K562 (cell line): ENCODE measurements around the gene MLLT6. TPM values are rescaled to one million over a fixed set of nuclear protein-coding genes. Genes with fewer than 3 reads are reported as not detected.

Experiments
- CBX3 ChIP-seq, 2 experiments: IDR thresholded peaks; 1 replicate in 1 of 2; 2 replicates in 1 of 2; pipeline ENCODE4 v1.6.1; 2012; ENCODE audit warnings: inconsistent platforms in 2 of 2, low read length in 2 of 2, borderline replicate concordance in 1 of 2, control low read depth in 1 of 2
- CREBBP ChIP-seq: IDR thresholded peaks from one replicate; pipeline ENCODE4 v1.6.1; 2012; ENCODE audit warnings: low read depth, mild to moderate bottlenecking, control low read depth, inconsistent platforms, low read length
- CTBP1 ChIP-seq: fragments of 450-650 bp; IDR thresholded peaks from 2 replicates; pipeline ENCODE4 v1.6.1; 2016; ENCODE audit warnings: borderline replicate concordance
- CXXC5 ChIP-seq: fragments of 250-450 bp; sonication (Bioruptor Pico); IDR thresholded peaks from 2 replicates; pipeline ENCODE4 v1.8.0; 2022; ENCODE audit warnings: inconsistent platforms, mild to moderate bottlenecking, moderate library complexity
- ETV1 ChIP-seq: fragments of 450-650 bp; conservative IDR thresholded peaks from 2 replicates; pipeline ENCODE4 v1.6.1; 2016; ENCODE audit warnings: missing genetic modification characterization, control low read depth, low read depth, missing compliant biosample characterization
- ETV5 ChIP-seq: sonication (generic); formaldehyde crosslinking; IDR thresholded peaks from 2 replicates; pipeline ENCODE4 v1.4.0; 2020; ENCODE audit warnings: low read depth, mild to moderate bottlenecking, missing genetic modification reagents
- FIP1L1 ChIP-seq: fragments of 200-400 bp; formaldehyde crosslinking; IDR thresholded peaks from 2 replicates; pipeline ENCODE4 v1.6.1; 2018; ENCODE audit warnings: mild to moderate bottlenecking, low read depth, low read length; ENCODE audit not compliant: poor library complexity, severe bottlenecking
- HDAC2 ChIP-seq: fragments of 450-650 bp; IDR thresholded peaks from 2 replicates; pipeline ENCODE4 v1.6.1; 2016; ENCODE audit warnings: mild to moderate bottlenecking
- HIVEP1 ChIP-seq: fragments of 250-450 bp; sonication (Bioruptor Pico); IDR thresholded peaks from 2 replicates; pipeline ENCODE4 v1.4.0; 2020; ENCODE audit warnings: mild to moderate bottlenecking
- HNRNPLL ChIP-seq: fragments of 200-400 bp; formaldehyde crosslinking; IDR thresholded peaks from 2 replicates; pipeline ENCODE4 v1.6.1; 2017; ENCODE audit warnings: low read length, low read depth, mild to moderate bottlenecking; ENCODE audit not compliant: poor library complexity, severe bottlenecking
- MAX ChIP-seq: sonication (generic); formaldehyde crosslinking; IDR thresholded peaks from 2 replicates; pipeline ENCODE4 v1.9.0; 2022; ENCODE audit warnings: mild to moderate bottlenecking, missing genetic modification reagents
- MECOM ChIP-seq: fragments of 250-450 bp; sonication (Bioruptor Pico); IDR thresholded peaks from 2 replicates; pipeline ENCODE4 v1.8.0; 2022; ENCODE audit warnings: inconsistent platforms
- NCOA2 ChIP-seq, 2 experiments: fragments of 450-650 bp; IDR thresholded peaks; 2 replicates each; pipeline ENCODE4 v1.6.1; 2018; ENCODE audit warnings: mild to moderate bottlenecking in 2 of 2, moderate library complexity in 1 of 2; ENCODE audit not compliant: partially characterized antibody in 2 of 2
- NFRKB ChIP-seq: fragments of 450-650 bp; IDR thresholded peaks from 2 replicates; pipeline ENCODE4 v1.6.1; 2016; ENCODE audit warnings: low read depth
- NFXL1 ChIP-seq: fragments of 450-650 bp; formaldehyde crosslinking; IDR thresholded peaks from 2 replicates; pipeline ENCODE4 v1.4.0; 2021; ENCODE audit warnings: mild to moderate bottlenecking
- NONO ChIP-seq, 2 experiments: fragments of 200-400 bp in 1 of 2; fragments of 450-650 bp in 1 of 2; formaldehyde crosslinking in 1 of 2; IDR thresholded peaks; 2 replicates each; pipeline ENCODE4 v1.6.1; 2017; ENCODE audit warnings: low read depth in 2 of 2, mild to moderate bottlenecking in 2 of 2, moderate library complexity in 2 of 2, low read length in 1 of 2
- OTX1 ChIP-seq: fragments of 450-650 bp; formaldehyde crosslinking; IDR thresholded peaks from 2 replicates; pipeline ENCODE4 v1.4.0; 2022; ENCODE audit warnings: mild to moderate bottlenecking
- PHF20 ChIP-seq: fragments of 450-650 bp; IDR thresholded peaks from 2 replicates; pipeline ENCODE4 v1.6.1; 2018; ENCODE audit not compliant: partially characterized antibody
- POLR2H ChIP-seq: IDR thresholded peaks from 2 replicates; pipeline ENCODE4 v1.6.1; 2016; ENCODE audit warnings: missing genetic modification characterization, low read depth, mild to moderate bottlenecking, control low read depth, missing compliant biosample characterization, moderate library complexity
- RBM25 ChIP-seq: fragments of 200-400 bp; formaldehyde crosslinking; IDR thresholded peaks from 2 replicates; pipeline ENCODE4 v1.6.1; 2018; ENCODE audit warnings: low read length, low read depth, moderate library complexity; ENCODE audit not compliant: severe bottlenecking
- RFX1 ChIP-seq: fragments of 450-650 bp; IDR thresholded peaks from 2 replicates; pipeline ENCODE4 v1.6.1; 2016; ENCODE audit warnings: mild to moderate bottlenecking, moderate library complexity
- SMARCA5 ChIP-seq: fragments of 450-650 bp; IDR thresholded peaks from 2 replicates; pipeline ENCODE4 v1.6.1; 2016
- SP1 ChIP-seq: sonication (generic); formaldehyde crosslinking; IDR thresholded peaks from 2 replicates; pipeline ENCODE4 v1.8.1; 2022; ENCODE audit warnings: mild to moderate bottlenecking, missing genetic modification reagents
- TAF7 ChIP-seq: fragments of 450-650 bp; IDR thresholded peaks from 2 replicates; pipeline ENCODE4 v1.6.1; 2016; ENCODE audit warnings: missing genetic modification characterization, missing compliant biosample characterization
- XRCC5 ChIP-seq: fragments of 200-400 bp; formaldehyde crosslinking; IDR thresholded peaks from 2 replicates; pipeline ENCODE4 v1.6.1; 2017; ENCODE audit warnings: low read depth, mild to moderate bottlenecking, low read length
- ZKSCAN1 ChIP-seq: fragments of 150-350 bp; IDR thresholded peaks from 2 replicates; pipeline ENCODE4 v1.6.1; 2016; ENCODE audit warnings: low read depth, low read length
- ZKSCAN3 ChIP-seq: fragments of 250-450 bp; sonication (Bioruptor Pico); IDR thresholded peaks from 2 replicates; pipeline ENCODE4 v1.4.0; 2020
- ZNF140 ChIP-seq: fragments of 250-450 bp; sonication (Bioruptor Pico); IDR thresholded peaks from 2 replicates; pipeline ENCODE4 v1.8.0; 2021; ENCODE audit warnings: moderate library complexity, mild to moderate bottlenecking, inconsistent platforms
- ZNF217 ChIP-seq: sonication (generic); formaldehyde crosslinking; IDR thresholded peaks from 2 replicates; pipeline ENCODE4 v1.8.0; 2022; ENCODE audit warnings: mild to moderate bottlenecking, missing genetic modification reagents
- ZNF239 ChIP-seq: fragments of 250-450 bp; sonication (Bioruptor Pico); IDR thresholded peaks from 2 replicates; pipeline ENCODE4 v1.4.0; 2020; ENCODE audit warnings: mild to moderate bottlenecking
- ZNF274 ChIP-seq: IDR thresholded peaks from 2 replicates; pipeline ENCODE4 v1.6.1; 2011; ENCODE audit warnings: low read depth, mild to moderate bottlenecking, low read length, moderate library complexity, borderline replicate concordance
- ZSCAN32 ChIP-seq: fragments of 450-650 bp; formaldehyde crosslinking; IDR thresholded peaks from 2 replicates; pipeline ENCODE4 v1.4.0; 2020; ENCODE audit warnings: mild to moderate bottlenecking, moderate library complexity
- polyA plus RNA-seq, 8 experiments: library from polyadenylated mRNA; depleted of rRNA in 4 of 8; stranded (reverse) in 5 of 8; unstranded in 3 of 8; fragments of >200 nt; fragmentation: Nextera tagmentation in 2 of 8; fragmentation: Illumina TruSeq in 1 of 8; extraction: Ambion mirVana in 2 of 8; extraction: Trizol in 1 of 8; gene quantifications; 2 replicates each; pipeline versions ENCODE4 v1.2.1 to v1.2.3, GENCODE V29; 2011 to 2014; ENCODE audit warnings: inconsistent platforms in 1 of 8, missing spikeins in 1 of 8
- total RNA-seq, 7 experiments: library from RNA; depleted of rRNA in 6 of 7; stranded (reverse); fragments of >200 nt in 6 of 7; fragmentation: Illumina TruSeq in 2 of 7; extraction: Trizol in 2 of 7; gene quantifications; 2 replicates each; pipeline versions ENCODE4 v1.2.1 to v1.2.3, GENCODE V29; 2011 to 2021; ENCODE audit warnings: low replicate concordance in 1 of 7

The MLLT6 gene
- total and polyA plus RNA-seq, 9 of the 15 experiments (the other 6 are each of a cell fraction or from before 2014, with no cell fraction given), result 3.1 to 71.7 (median 30.0) TPM

DNA sequence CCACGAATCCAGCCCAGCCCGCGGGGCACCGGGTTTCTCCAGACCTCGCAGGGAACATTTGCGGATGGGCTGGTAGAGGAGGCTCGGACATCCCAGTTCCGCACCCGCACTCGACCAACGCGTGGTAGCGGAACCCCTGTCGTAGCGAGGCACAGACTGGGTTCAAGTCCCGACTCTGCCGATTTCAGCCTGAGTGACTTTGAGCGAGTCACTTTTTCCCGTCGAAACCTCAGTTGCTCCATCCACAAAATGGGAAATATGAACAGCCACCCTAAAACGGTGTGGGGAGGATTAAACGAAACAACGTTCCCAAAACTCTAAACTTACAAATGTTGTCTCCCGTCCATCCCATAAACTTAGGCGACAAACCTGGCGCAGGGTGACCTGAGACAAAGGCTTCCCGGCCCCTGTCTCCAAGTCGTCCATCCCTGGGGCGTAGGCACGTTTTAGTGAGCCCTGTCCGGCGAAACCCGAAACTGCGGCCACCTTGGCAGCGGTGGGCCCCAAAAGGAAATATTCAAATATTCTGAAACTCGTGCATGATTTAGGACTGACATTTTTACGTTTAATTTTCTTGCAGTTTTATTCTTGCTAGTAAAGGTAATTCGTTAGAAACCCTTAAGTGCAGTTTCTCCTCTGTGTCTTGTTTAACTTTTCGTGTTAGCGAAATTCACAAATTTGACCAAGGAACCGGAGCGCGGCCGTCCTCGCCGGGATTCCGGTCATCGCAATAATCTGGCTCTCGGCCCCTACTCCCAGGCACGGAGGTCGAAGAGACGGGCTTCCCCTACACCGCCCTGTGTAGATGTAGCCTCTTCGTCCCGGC is 1.9 kb upstream of the MLLT6 start (continued):
- TF ChIP-seq CBX3 (IDR thresholded peaks at IDR 0.05; ENCODE audit: borderline replicate concordance in 1 of 2, low read length in 2 of 2) (no peak), ETV5 (CRISPR knock-in tag) (peak; percentile 44; the same call in 1 of the 2 replicates), ZSCAN32 (CRISPR knock-in tag) (no peak), RFX1 (no peak), NFRKB (peak; percentile 2; the same call in 1 of the 2 replicates), PHF20 (peak; percentile 28), NCOA2 (IDR thresholded peaks at IDR 0.05; ENCODE audit: partially characterized antibody in 2 of 2) (no peak), ZNF217 (CRISPR knock-in tag) (no peak), ZNF239 (CRISPR knock-in tag) (no peak), SP1 (CRISPR knock-in tag) (0 out of 2 replicates have a peak, but pooled peaks have one; percentile 72), NONO (IDR thresholded peaks at IDR 0.05; ENCODE audit: low read depth in 2 of 2, low read length in 1 of 2) (no peak), ZKSCAN3 (no peak), ZNF274 (no peak), MAX (CRISPR knock-in tag) (0 out of 2 replicates have a peak, but pooled peaks have one; percentile 7), OTX1 (no peak), MECOM (CRISPR knock-in tag) (no peak), ZKSCAN1 (0 out of 2 replicates have a peak, but pooled peaks have one; percentile 46), XRCC5 (peak; percentile 57; the same call in 1 of the 2 replicates), CXXC5 (CRISPR knock-in tag) (no peak), FIP1L1 (no peak), TAF7 (tag) (no peak), NFXL1 (CRISPR knock-in tag) (no peak), HNRNPLL (no peak), HIVEP1 (no peak), RBM25 (peak; percentile 21), CTBP1 (no peak), ETV1 (tag) (no peak), ZNF140 (CRISPR knock-in tag) (no peak), POLR2H (no peak), CREBBP (no peak), SMARCA5 (peak; percentile 52; the same call in 1 of the 2 replicates), HDAC2 (0 out of 2 replicates have a peak, but pooled peaks have one; percentile 20)
